ENCODE results near the gene IGF2R.

IGF2R gene

GRCh38 chr6:160044687-160045086 lies 75.8 kb downstream of the IGF2R start:
- DNase-seq (ENCODE audit: low read depth): no peak

- no peak for DNase-seq (ENCODE audit: low read depth)
Observed at GRCh38 chr6:160048471-160048870, 79.6 kb downstream of the IGF2R start.

GRCh38 chr6:160049346-160049745 lies 80.5 kb downstream of the IGF2R start:
- no peak for DNase-seq (ENCODE audit: low read depth)

GRCh38 chr6:160050022-160050421 lies 81.1 kb downstream of the IGF2R start:
- DNase-seq (ENCODE audit: low read depth): no peak

- no peak for DNase-seq (ENCODE audit: low read depth)
Observed at GRCh38 chr6:160051390-160051789, 82.5 kb downstream of the IGF2R start.

GRCh38 chr6:160054271-160054670 lies 85.4 kb downstream of the IGF2R start:
- DNase-seq (ENCODE audit: low read depth): no peak

GRCh38 chr6:160054913-160055312 lies 86.0 kb downstream of the IGF2R start:
- no peak for DNase-seq (ENCODE audit: low read depth)

GRCh38 chr6:160055378-160055777 lies 86.5 kb downstream of the IGF2R start:
- DNase-seq (ENCODE audit: low read depth): no peak

GRCh38 chr6:160055813-160056212 lies 86.9 kb downstream of the IGF2R start:
- DNase-seq (ENCODE audit: low read depth): no peak

- DNase-seq (ENCODE audit: low read depth): no peak
Observed at GRCh38 chr6:160057080-160057479, 88.2 kb downstream of the IGF2R start.

GRCh38 chr6:160058603-160059215 lies 89.8 kb downstream of the IGF2R start:
- DNase-seq (ENCODE audit: low read depth): no peak

GRCh38 chr6:160060221-160060620 lies 91.3 kb downstream of the IGF2R start:
- DNase-seq (ENCODE audit: low read depth): no peak

GRCh38 chr6:160060920-160061447 lies 92.1 kb downstream of the IGF2R start:
- no peak for DNase-seq (ENCODE audit: low read depth)

GRCh38 chr6:160063771-160064413 lies 95.0 kb downstream of the IGF2R start:
- no peak for DNase-seq (ENCODE audit: low read depth)

- DNase-seq (ENCODE audit: low read depth): no peak
Observed at GRCh38 chr6:160065200-160065599, 96.3 kb downstream of the IGF2R start.

GRCh38 chr6:160067564-160067963 lies 98.7 kb downstream of the IGF2R start:
- DNase-seq (ENCODE audit: low read depth): no peak

GRCh38 chr6:160068346-160068745 lies 99.5 kb downstream of the IGF2R start:
- DNase-seq (ENCODE audit: low read depth): no peak

- DNase-seq (ENCODE audit: low read depth): no peak
Observed at GRCh38 chr6:160069050-160069454, 100.2 kb downstream of the IGF2R start.

GRCh38 chr6:160069459-160069858 lies 100.6 kb downstream of the IGF2R start:
- no peak for DNase-seq (ENCODE audit: low read depth)

- no peak for DNase-seq (ENCODE audit: low read depth)
Observed at GRCh38 chr6:160070427-160070826, 101.5 kb downstream of the IGF2R start.

GRCh38 chr6:160070831-160071230 lies 101.9 kb downstream of the IGF2R start:
- DNase-seq (ENCODE audit: low read depth): no peak

- DNase-seq (ENCODE audit: low read depth): no peak
Observed at GRCh38 chr6:160071805-160072690, 103.2 kb downstream of the IGF2R start.

- DNase-seq (ENCODE audit: low read depth): no peak
Observed at GRCh38 chr6:160073272-160073671, 104.4 kb downstream of the IGF2R start.

Measured in stimulated activated CD8-positive, alpha-beta memory T cell treated with anti-CD3 and anti-CD28 coated beads, Interleukin-15, amount 100 ng/mL, for 24 hours (primary cell).